Endothelial cell of umbilical vein (primary cell): ENCODE data around the gene PCYOX1L.

Source experiments
- CTCF ChIP-seq, 2 donors: IDR thresholded peaks; 1 replicate in 1 of 2; 2 replicates in 1 of 2; pipeline ENCODE4 v1.5.1; 2011; ENCODE audit warnings: low read length in 2 of 2, mild to moderate bottlenecking in 2 of 2, moderate library complexity in 2 of 2, control low read depth in 1 of 2, inconsistent platforms in 1 of 2, low read depth in 1 of 2; ENCODE audit not compliant: insufficient read depth in 1 of 2; ENCODE audit errors: extremely low read depth in 1 of 2
- EZH2 ChIP-seq: IDR thresholded peaks from 2 replicates; pipeline ENCODE4 v1.6.1; 2012; ENCODE audit warnings: borderline replicate concordance, low read depth, mild to moderate bottlenecking, moderate library complexity, low read length, inconsistent platforms; ENCODE audit not compliant: severe bottlenecking
- FOS ChIP-seq: IDR thresholded peaks from 2 replicates; pipeline ENCODE4 v1.6.1; 2011; ENCODE audit warnings: mild to moderate bottlenecking, low read length, moderate library complexity, borderline replicate concordance; ENCODE audit not compliant: insufficient read depth
- GATA2 ChIP-seq: IDR thresholded peaks from 2 replicates; pipeline ENCODE4 v1.7.0; 2011; ENCODE audit warnings: low read depth, mild to moderate bottlenecking, moderate library complexity, mixed read lengths, low read length; ENCODE audit not compliant: insufficient read length, insufficient read depth
- JUN ChIP-seq: IDR thresholded peaks from 2 replicates; pipeline ENCODE4 v1.6.1; 2011; ENCODE audit warnings: borderline replicate concordance, low read depth; ENCODE audit not compliant: insufficient read length, insufficient read depth
- MAX ChIP-seq: IDR thresholded peaks from 2 replicates; pipeline ENCODE4 v1.6.1; 2011; ENCODE audit not compliant: insufficient read depth, insufficient read length
- MYC ChIP-seq: IDR thresholded peaks from one replicate; pipeline ENCODE4 v1.6.1; 2011; ENCODE audit warnings: mild to moderate bottlenecking, low read depth, low read length
- POLR2A ChIP-seq: IDR thresholded peaks from 2 replicates; pipeline ENCODE4 v1.6.1; 2012; ENCODE audit warnings: low read depth, mild to moderate bottlenecking, control low read depth, low read length
- POLR2AphosphoS5 ChIP-seq: IDR thresholded peaks from 2 replicates; pipeline ENCODE4 v1.6.1; 2012; ENCODE audit warnings: low read depth, mild to moderate bottlenecking, control low read depth, low read length, moderate library complexity; ENCODE audit not compliant: insufficient read depth

- TF ChIP-seq CTCF (IDR thresholded peaks at IDR 0.05; ENCODE audit: extremely low read depth in 1 of 2, insufficient read depth in 1 of 2, low read depth in 1 of 2, low read length in 2 of 2): no peak
- no peak for TF ChIP-seq POLR2A
- no peak for TF ChIP-seq MYC
- no peak for TF ChIP-seq POLR2AphosphoS5
- TF ChIP-seq EZH2: no peak
- TF ChIP-seq MAX: no peak
- no peak for TF ChIP-seq GATA2
- TF ChIP-seq FOS: no peak
- no peak for TF ChIP-seq JUN
Measured at GRCh38 chr5:149418910-149419531, 61.2 kb downstream of the PCYOX1L start.
